Activated CD4-positive, alpha-beta T cell treated with anti-CD3 and anti-CD28 coated beads for 24 hours (primary cell): ENCODE results near the gene ERCC5.

ENCODE experiments used
- DNase-seq, 2 donors: peaks; one replicate each; pipeline ENCODE4 v3.0.0-alpha.2; 2020; ENCODE audit warnings: low read depth in 2 of 2

ERCC5 gene

DNA sequence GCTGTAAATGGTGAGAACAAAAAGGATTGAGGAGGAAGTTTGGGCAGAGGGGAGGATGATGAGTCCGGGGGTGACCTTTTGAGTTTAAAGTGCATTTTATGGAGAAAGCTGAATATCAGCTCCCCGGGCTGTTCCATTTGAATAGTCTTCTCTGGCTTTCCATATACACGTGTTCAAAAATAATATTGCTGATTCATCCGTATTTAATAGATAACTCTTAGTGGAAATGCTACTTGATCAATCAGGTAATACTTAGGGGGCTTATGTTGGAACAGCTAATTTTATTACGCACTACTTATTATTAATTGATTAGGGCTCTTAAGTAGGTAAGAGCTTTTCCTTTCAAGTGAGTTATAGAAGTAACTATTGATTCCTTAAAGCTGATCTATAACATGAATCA, 76.4 kb downstream of the ERCC5 start:
- no peak for DNase-seq
